Activated B cell treated with CpG ODN at 0.5 μM for 24 hours (primary cell): ENCODE data around the gene MAP2K6. TPM values are rescaled to one million over a fixed set of nuclear protein-coding genes. Genes with fewer than 3 reads are reported as not detected.

Source experiments
- ATAC-seq: fragments of 200-7000 bp; cut with Tn5 transposase; one replicate; pipeline ENCODE4 v1.10.0; 2021; ENCODE audit warnings: low read depth, mild to moderate bottlenecking, moderate library complexity
- CTCF ChIA-PET: fragments of 350-600 bp; sonication (Branson Sonifier 250); formaldehyde crosslinking; loops from one replicate; lab custom pipeline; 2021; ENCODE audit warnings: antibody characterized with exemption; lab: Charles Lee
- POLR2A ChIA-PET: fragments of 350-600 bp; sonication (Branson Sonifier 250); formaldehyde crosslinking; loops from one replicate; lab custom pipeline; 2021; ENCODE audit warnings: antibody characterized with exemption; lab: Charles Lee
- DNase-seq: peaks from one replicate; pipeline ENCODE4 v3.0.0; 2022
- H3K27ac Mint-ChIP-seq: one replicate; pipeline ENCODE4 v1.8.0; 2020; ENCODE audit warnings: mixed read lengths
- H3K27me3 Mint-ChIP-seq: one replicate; pipeline ENCODE4 v1.8.0; 2021; ENCODE audit warnings: mixed read lengths
- H3K36me3 Mint-ChIP-seq: one replicate; pipeline ENCODE4 v1.8.0; 2021; ENCODE audit warnings: low read depth, mixed read lengths
- H3K4me1 Mint-ChIP-seq: one replicate; pipeline ENCODE4 v1.8.0; 2021; ENCODE audit warnings: mixed read lengths
- H3K4me3 Mint-ChIP-seq: one replicate; pipeline ENCODE4 v1.8.0; 2020; ENCODE audit warnings: mild to moderate bottlenecking, mixed read lengths
- H3K9me3 Mint-ChIP-seq: one replicate; pipeline ENCODE4 v1.8.0; 2020; ENCODE audit warnings: mixed read lengths
- CTCF ChIP-seq: fragments of 200-600 bp; IDR thresholded peaks from one replicate; pipeline ENCODE4 v1.8.0; 2022; ENCODE audit warnings: antibody characterized with exemption, mild to moderate bottlenecking
- intact Hi-C: fragments of 100-400 bp; cut with micrococcal nuclease; formaldehyde crosslinking; loops from one replicate; pipeline ENCODE4 v1.15.1; 2024
- total RNA-seq: library from RNA; stranded (reverse); gene quantifications from 2 replicates; pipeline ENCODE4 v1.2.3, GENCODE V29; 2022

Gene MAP2K6
- total RNA-seq, 1 donor from 2014 or later: 2.9 TPM

DNA sequence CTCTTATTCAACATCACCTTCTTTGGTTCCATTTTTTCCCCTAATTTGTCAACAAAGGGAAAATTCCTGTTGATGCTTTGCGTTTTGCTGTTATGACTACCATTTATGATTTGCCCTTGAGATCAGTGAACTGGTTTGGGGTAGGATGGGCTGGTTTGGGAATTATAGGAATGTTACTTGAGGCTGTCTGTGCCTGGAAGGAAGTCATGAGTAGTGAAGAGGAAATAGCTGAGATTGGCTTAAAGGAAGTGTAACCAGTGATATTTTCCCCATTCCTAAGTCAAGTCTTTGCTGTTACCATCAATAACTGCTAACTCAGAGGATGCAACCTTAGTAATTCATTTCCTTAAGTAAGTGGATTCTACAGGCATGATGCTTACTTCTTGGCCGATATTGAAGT lies 179.2 kb downstream of the MAP2K6 start:
- Mint-ChIP-seq H3K36me3 (no peaks in the 10 kb centered on the region), H3K27me3 (peaks cover 5% of the 10 kb centered on the region), H3K9me3 (no peaks in the 10 kb centered on the region), H3K4me1 (no peaks in the 10 kb centered on the region), H3K27ac (no peak overlapping the region), H3K4me3 (no peak overlapping the region)
- CTCF ChIA-PET: no interaction called here
- POLR2A ChIA-PET: no interaction called here
- intact Hi-C loops: no loop called here
- ATAC-seq (no peak), DNase-seq (no peak)
- TF ChIP-seq CTCF: no peak

- TF ChIP-seq CTCF: no peak
- no peaks in the 10 kb centered on the region for H3K36me3 Mint-ChIP-seq
- ATAC-seq (no peak), DNase-seq (no peak)
- peaks cover 5% of the 10 kb centered on the region for H3K27me3 Mint-ChIP-seq
- no peak overlapping the region for H3K27ac Mint-ChIP-seq
- POLR2A ChIA-PET: no interaction called here
- intact Hi-C loops: no loop called here
- no peaks in the 10 kb centered on the region for H3K4me1 Mint-ChIP-seq
- CTCF ChIA-PET: no interaction called here
- H3K9me3 Mint-ChIP-seq: no peaks in the 10 kb centered on the region
- no peak overlapping the region for H3K4me3 Mint-ChIP-seq
Observed at GRCh38 chr17:69594641-69595040, 180.1 kb downstream of the MAP2K6 start.

GRCh38 chr17:69596141-69596540 lies 181.6 kb downstream of the MAP2K6 start:
- POLR2A ChIA-PET: no interaction called here
- ATAC-seq (no peak), DNase-seq (no peak)
- Mint-ChIP-seq H3K9me3 (no peaks in the 10 kb centered on the region), H3K4me3 (no peak overlapping the region), H3K36me3 (no peaks in the 10 kb centered on the region), H3K4me1 (no peaks in the 10 kb centered on the region), H3K27me3 (peaks cover 5% of the 10 kb centered on the region), H3K27ac (no peak overlapping the region)
- CTCF ChIA-PET: no interaction called here
- intact Hi-C loops: no loop called here
- no peak for TF ChIP-seq CTCF

DNA sequence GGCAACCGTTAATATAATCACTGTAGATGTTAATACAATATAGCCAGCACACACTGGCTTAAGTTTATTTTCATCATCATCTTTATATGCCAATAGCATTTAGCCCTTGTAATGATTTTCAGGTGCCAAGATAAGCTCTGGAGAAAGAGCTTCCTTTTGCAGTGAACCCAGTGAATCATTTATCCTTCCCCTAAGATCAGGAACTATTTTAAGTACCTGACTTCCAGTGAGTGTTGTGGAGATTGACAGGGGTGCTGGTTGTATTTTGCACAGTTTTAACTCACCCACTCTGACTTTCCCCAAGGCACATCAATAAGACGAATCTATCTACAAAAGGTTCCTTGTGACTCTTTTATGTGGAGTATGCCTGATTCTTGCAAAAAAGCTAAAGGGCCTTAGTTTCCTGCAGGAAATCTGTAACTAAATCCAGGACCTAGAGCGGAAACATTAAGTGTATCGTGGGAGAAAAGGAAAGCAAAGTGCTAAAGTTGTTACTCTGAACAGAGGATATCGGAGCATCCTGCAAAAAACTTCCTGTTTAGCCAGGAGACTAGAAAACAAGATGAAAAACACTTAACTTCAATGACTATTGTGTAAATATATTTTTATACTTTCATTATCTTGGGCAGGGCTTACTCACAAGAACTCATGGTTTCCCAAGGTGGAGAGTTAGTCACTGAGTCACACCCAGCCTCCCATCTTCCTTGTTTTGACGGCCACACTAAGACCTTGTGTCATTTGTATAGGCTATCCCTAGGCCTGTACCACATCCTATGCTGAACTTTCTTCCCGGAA lies 183.6 kb downstream of the MAP2K6 start:
- ChIA-PET POLR2A (no interaction called here), CTCF (interaction anchor here (1.3 kb wide), 1 partner anchor 9 kb away, joined by 8 read pairs; no protein-coding TSS in a partner anchor)
- H3K27ac Mint-ChIP-seq: no peak overlapping the region
- H3K4me1 Mint-ChIP-seq: peaks cover 5% of the 10 kb centered on the region
- DNase-seq (no peak), ATAC-seq (no peak)
- intact Hi-C loops: no loop called here
- no peaks in the 10 kb centered on the region for H3K36me3 Mint-ChIP-seq
- H3K4me3 Mint-ChIP-seq: no peak overlapping the region
- H3K9me3 Mint-ChIP-seq: no peaks in the 10 kb centered on the region
- no peak for TF ChIP-seq CTCF
- H3K27me3 Mint-ChIP-seq: peaks cover 2% of the 10 kb centered on the region

- ChIA-PET CTCF (no interaction called here), POLR2A (no interaction called here)
- Mint-ChIP-seq H3K4me1 (peaks cover 5% of the 10 kb centered on the region), H3K27me3 (peaks cover 2% of the 10 kb centered on the region), H3K9me3 (no peaks in the 10 kb centered on the region), H3K36me3 (no peaks in the 10 kb centered on the region), H3K4me3 (no peak overlapping the region), H3K27ac (no peak overlapping the region)
- no peak for TF ChIP-seq CTCF
- intact Hi-C loops: no loop called here
- DNase-seq (no peak), ATAC-seq (no peak)
Observed at GRCh38 chr17:69602972-69603371, 188.5 kb downstream of the MAP2K6 start.

Other genes starting within 250 kb of the MAP2K6 start
- 1.1 and 1.8 TPM in 2 replicates for gene ABCA10, start 185.9 kb upstream of the MAP2K6 start, total RNA-seq
- 24.2 and 30.3 TPM in 2 replicates for gene ABCA5, start 87.6 kb upstream of the MAP2K6 start, total RNA-seq